ENCODE measurements around the gene S100G.

DNA sequence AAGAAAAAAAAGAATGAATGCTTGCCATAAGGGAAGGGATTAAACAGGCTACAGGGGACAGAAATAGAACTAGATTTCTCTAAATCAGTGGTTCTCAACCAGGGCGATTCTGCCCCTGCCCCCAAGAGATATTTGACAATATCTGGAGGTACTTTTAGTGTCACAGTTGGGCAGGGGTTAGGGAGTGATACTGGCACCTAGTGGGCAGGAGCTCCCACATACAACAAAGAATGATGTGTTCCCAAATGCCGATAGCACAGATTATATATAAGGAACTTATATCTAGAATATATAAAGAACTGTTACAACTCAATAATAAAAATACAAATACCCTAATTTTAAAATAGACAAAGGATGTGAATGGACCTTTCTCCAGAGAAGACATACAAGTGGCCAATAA lies 14.7 kb downstream of the S100G start:
- TF ChIP-seq, protein P1, sequence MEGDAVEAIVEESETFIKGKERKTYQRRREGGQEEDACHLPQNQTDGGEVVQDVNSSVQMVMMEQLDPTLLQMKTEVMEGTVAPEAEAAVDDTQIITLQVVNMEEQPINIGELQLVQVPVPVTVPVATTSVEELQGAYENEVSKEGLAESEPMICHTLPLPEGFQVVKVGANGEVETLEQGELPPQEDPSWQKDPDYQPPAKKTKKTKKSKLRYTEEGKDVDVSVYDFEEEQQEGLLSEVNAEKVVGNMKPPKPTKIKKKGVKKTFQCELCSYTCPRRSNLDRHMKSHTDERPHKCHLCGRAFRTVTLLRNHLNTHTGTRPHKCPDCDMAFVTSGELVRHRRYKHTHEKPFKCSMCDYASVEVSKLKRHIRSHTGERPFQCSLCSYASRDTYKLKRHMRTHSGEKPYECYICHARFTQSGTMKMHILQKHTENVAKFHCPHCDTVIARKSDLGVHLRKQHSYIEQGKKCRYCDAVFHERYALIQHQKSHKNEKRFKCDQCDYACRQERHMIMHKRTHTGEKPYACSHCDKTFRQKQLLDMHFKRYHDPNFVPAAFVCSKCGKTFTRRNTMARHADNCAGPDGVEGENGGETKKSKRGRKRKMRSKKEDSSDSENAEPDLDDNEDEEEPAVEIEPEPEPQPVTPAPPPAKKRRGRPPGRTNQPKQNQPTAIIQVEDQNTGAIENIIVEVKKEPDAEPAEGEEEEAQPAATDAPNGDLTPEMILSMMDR (IDR thresholded peaks at IDR 0.05) = no peak
- TF ChIP-seq POLR2A (IDR thresholded peaks at IDR 0.05) = no peak
- TF ChIP-seq EP300 (IDR thresholded peaks at IDR 0.05) = no peak
- no peak for TF ChIP-seq POLR2AphosphoS5 (IDR thresholded peaks at IDR 0.05)

Data from sigmoid colon (tissue), 4 donors.